Upper lobe of right lung (tissue), 1 donor: Measurements from ENCODE around the gene PEX16. TPM values are rescaled to one million over a fixed set of nuclear protein-coding genes. Genes with fewer than 3 reads are reported as not detected.

ENCODE experiments used
- ATAC-seq: fragments of 200-7000 bp; cut with Tn5 transposase; one replicate; pipeline ENCODE4 v1.9.1; 2020; ENCODE audit warnings: mild to moderate bottlenecking, moderate library complexity
- DNase-seq: peaks from one replicate; pipeline ENCODE4 v3.0.0-alpha.2; 2020
- H3K27ac ChIP-seq: fragments of 200-600 bp; one replicate; pipeline ENCODE4 v1.8.0; 2022
- H3K27me3 ChIP-seq: fragments of 200-600 bp; one replicate; pipeline ENCODE4 v1.8.0; 2022; ENCODE audit warnings: mild to moderate bottlenecking
- H3K36me3 ChIP-seq: fragments of 200-600 bp; one replicate; pipeline ENCODE4 v1.8.0; 2022
- H3K4me1 ChIP-seq: fragments of 200-600 bp; one replicate; pipeline ENCODE4 v1.8.0; 2022
- H3K4me3 ChIP-seq: fragments of 200-600 bp; one replicate; pipeline ENCODE4 v1.8.0; 2022; ENCODE audit warnings: mild to moderate bottlenecking
- H3K9me3 ChIP-seq: fragments of 200-600 bp; one replicate; pipeline ENCODE4 v1.8.0; 2022
- CTCF ChIP-seq: fragments of 200-600 bp; IDR thresholded peaks from one replicate; pipeline ENCODE4 v1.8.0; 2022; ENCODE audit warnings: antibody characterized with exemption
- intact Hi-C: fragments of 100-400 bp; cut with DNase I; formaldehyde crosslinking; loops from one replicate; pipeline ENCODE4 v1.11.0; 2022
- total RNA-seq: library from RNA; stranded (reverse); fragmentation: NEBNext Ultra II Directional; extraction: Animal tissue kit (Norgen Biotek cat#: 25700); gene quantifications from one replicate; pipeline ENCODE4 v1.2.1, GENCODE V29; 2021
- donor health status: DM: no; HTN: yes; CAD: no; lungs with severe emphysema.

The PEX16 gene
- total RNA-seq, 1 donor from 2014 or later = 27.6 TPM

GRCh38 chr11:45949992-45950407 lies 32.3 kb upstream of the PEX16 start:
- Histone ChIP-seq H3K9me3 (no peaks in the 10 kb centered on the region), H3K4me1 (no peaks in the 10 kb centered on the region), H3K4me3 (no peak overlapping the region), H3K36me3 (peaks cover 91% of the 10 kb centered on the region), H3K27me3 (no peaks in the 10 kb centered on the region), H3K27ac (no peak overlapping the region)
- DNase-seq (no peak), ATAC-seq (no peak)
- intact Hi-C loops = no loop called here
- TF ChIP-seq CTCF = no peak

- no peak for TF ChIP-seq CTCF
- H3K36me3 ChIP-seq = peaks cover 97% of the 10 kb centered on the region
- DNase-seq = no peak
Observed at GRCh38 chr11:45948356-45948755, 30.7 kb upstream of the PEX16 start.

GRCh38 chr11:45947885-45948284 lies 30.2 kb upstream of the PEX16 start:
- Histone ChIP-seq H3K4me3 (no peak overlapping the region), H3K27me3 (no peaks in the 10 kb centered on the region), H3K4me1 (no peaks in the 10 kb centered on the region), H3K27ac (no peak overlapping the region), H3K9me3 (no peaks in the 10 kb centered on the region), H3K36me3 (peaks cover 96% of the 10 kb centered on the region)
- no peak for TF ChIP-seq CTCF
- intact Hi-C loops = no loop called here
- DNase-seq (no peak), ATAC-seq (no peak)

More at GRCh38 chr11:45948356-45948755, 30.7 kb upstream of the PEX16 start:
- no peaks in the 10 kb centered on the region for H3K9me3 ChIP-seq
- intact Hi-C loops = no loop called here
- no peaks in the 10 kb centered on the region for H3K27me3 ChIP-seq
- no peak overlapping the region for H3K4me3 ChIP-seq
- H3K27ac ChIP-seq = no peak overlapping the region
- no peaks in the 10 kb centered on the region for H3K4me1 ChIP-seq
- no peak for ATAC-seq

GRCh38 chr11:45945397-45945999 lies 27.8 kb upstream of the PEX16 start:
- intact Hi-C loops = no loop called here
- no peak for ATAC-seq
- TF ChIP-seq CTCF = no peak
- no peak for DNase-seq
- Histone ChIP-seq H3K27me3 (no peaks in the 10 kb centered on the region), H3K36me3 (peaks cover 88% of the 10 kb centered on the region), H3K4me1 (no peaks in the 10 kb centered on the region), H3K27ac (no peak overlapping the region), H3K9me3 (no peaks in the 10 kb centered on the region), H3K4me3 (no peak overlapping the region)

GRCh38 chr11:45942381-45942780 lies 24.7 kb upstream of the PEX16 start:
- no peaks in the 10 kb centered on the region for H3K9me3 ChIP-seq
- H3K27me3 ChIP-seq = no peaks in the 10 kb centered on the region
- TF ChIP-seq CTCF = no peak
- DNase-seq (no peak), ATAC-seq (no peak)
- no peaks in the 10 kb centered on the region for H3K4me1 ChIP-seq
- peaks cover 68% of the 10 kb centered on the region for H3K36me3 ChIP-seq
- intact Hi-C loops = no loop called here
- H3K4me3 ChIP-seq = no peak overlapping the region
- H3K27ac ChIP-seq = no peak overlapping the region

GRCh38 chr11:45941285-45941684 lies 23.6 kb upstream of the PEX16 start:
- no peaks in the 10 kb centered on the region for H3K4me1 ChIP-seq
- H3K27ac ChIP-seq = no peak overlapping the region
- intact Hi-C loops = no loop called here
- DNase-seq (no peak), ATAC-seq (no peak)
- H3K9me3 ChIP-seq = no peaks in the 10 kb centered on the region
- H3K36me3 ChIP-seq = peaks cover 68% of the 10 kb centered on the region
- H3K4me3 ChIP-seq = no peak overlapping the region
- no peak for TF ChIP-seq CTCF
- no peaks in the 10 kb centered on the region for H3K27me3 ChIP-seq
